Activated CD8-positive, alpha-beta T cell treated with anti-CD3 and anti-CD28 coated beads for 36 hours (primary cell): ENCODE results near the gene DYNC1LI1. TPM values are rescaled to one million over a fixed set of nuclear protein-coding genes. Genes with fewer than 3 reads are reported as not detected.

ENCODE experiments used
- ATAC-seq: fragments of 200-7000 bp; cut with Tn5 transposase; one replicate; pipeline ENCODE4 v1.10.0; 2021; ENCODE audit warnings: mild to moderate bottlenecking, moderate library complexity
- CTCF ChIA-PET: fragments of 350-600 bp; sonication (Branson Sonifier 250); formaldehyde crosslinking; loops from one replicate; lab custom pipeline; 2021; ENCODE audit warnings: antibody characterized with exemption; lab: Charles Lee
- POLR2A ChIA-PET: fragments of 350-600 bp; sonication (Branson Sonifier 250); formaldehyde crosslinking; loops from one replicate; lab custom pipeline; 2021; ENCODE audit warnings: antibody characterized with exemption; lab: Charles Lee
- DNase-seq: peaks from one replicate; pipeline ENCODE4 v3.0.0-alpha.2; 2020
- H3K27ac Mint-ChIP-seq: one replicate; pipeline ENCODE4 v1.8.0; 2021; ENCODE audit warnings: mild to moderate bottlenecking, mixed read lengths
- H3K27me3 Mint-ChIP-seq: one replicate; pipeline ENCODE4 v1.8.0; 2021; ENCODE audit warnings: mixed read lengths
- H3K36me3 Mint-ChIP-seq: one replicate; pipeline ENCODE4 v1.8.0; 2021; ENCODE audit warnings: low read depth, mixed read lengths
- H3K4me1 Mint-ChIP-seq: one replicate; pipeline ENCODE4 v1.8.0; 2021; ENCODE audit warnings: low read depth, mixed read lengths
- H3K4me3 Mint-ChIP-seq: one replicate; pipeline ENCODE4 v1.8.0; 2021; ENCODE audit warnings: mild to moderate bottlenecking, moderate library complexity, mixed read lengths
- H3K9me3 Mint-ChIP-seq: one replicate; pipeline ENCODE4 v1.8.0; 2021; ENCODE audit warnings: mixed read lengths
- intact Hi-C: fragments of 100-400 bp; cut with micrococcal nuclease; formaldehyde crosslinking; loops from one replicate; pipeline ENCODE4 v1.10.0; 2022
- total RNA-seq, 2 experiments: library from RNA; stranded (reverse); gene quantifications; one replicate each; pipeline ENCODE4 v1.2.3, GENCODE V29; 2021
- TF ChIP-seq, protein P1 (sequence below): fragments of 200-600 bp; IDR thresholded peaks from one replicate; pipeline ENCODE4 v1.8.0; 2022; ENCODE audit warnings: antibody characterized with exemption, mild to moderate bottlenecking

Gene DYNC1LI1
- total RNA-seq, 2 experiments from 2014 or later = 31.0 to 31.8 TPM

DNA sequence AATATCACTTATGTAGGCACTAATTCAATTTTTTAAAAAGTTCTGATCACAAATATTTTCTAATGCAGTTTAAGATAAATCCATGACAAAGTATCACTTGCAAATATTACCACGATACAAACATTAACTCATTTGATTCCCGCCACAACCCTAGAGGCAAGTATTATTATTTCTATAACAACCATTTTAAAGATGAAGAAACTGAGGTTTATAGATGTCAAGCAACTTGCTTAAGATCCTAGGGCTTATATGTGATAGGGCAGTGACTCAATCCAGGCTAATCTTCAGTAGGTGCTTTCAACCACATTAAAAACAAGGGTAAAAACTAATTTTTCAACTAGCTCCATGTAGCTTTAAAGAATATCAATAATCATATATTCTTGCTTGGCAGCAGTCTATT, 1.7 kb downstream of the DYNC1LI1 start:
- no peak for ATAC-seq
- ChIA-PET CTCF (interaction anchor here (0.7 to 1.4 kb wide), 3 partner anchors 8 to 478 kb away, joined by 3 to 4 read pairs (median 4); no protein-coding TSS in a partner anchor), POLR2A (interaction anchor here (1.4 to 1.8 kb wide), 2 partner anchors 9 to 17 kb away, joined by 3 to 9 read pairs; no protein-coding TSS in a partner anchor)
- TF ChIP-seq, protein P1, sequence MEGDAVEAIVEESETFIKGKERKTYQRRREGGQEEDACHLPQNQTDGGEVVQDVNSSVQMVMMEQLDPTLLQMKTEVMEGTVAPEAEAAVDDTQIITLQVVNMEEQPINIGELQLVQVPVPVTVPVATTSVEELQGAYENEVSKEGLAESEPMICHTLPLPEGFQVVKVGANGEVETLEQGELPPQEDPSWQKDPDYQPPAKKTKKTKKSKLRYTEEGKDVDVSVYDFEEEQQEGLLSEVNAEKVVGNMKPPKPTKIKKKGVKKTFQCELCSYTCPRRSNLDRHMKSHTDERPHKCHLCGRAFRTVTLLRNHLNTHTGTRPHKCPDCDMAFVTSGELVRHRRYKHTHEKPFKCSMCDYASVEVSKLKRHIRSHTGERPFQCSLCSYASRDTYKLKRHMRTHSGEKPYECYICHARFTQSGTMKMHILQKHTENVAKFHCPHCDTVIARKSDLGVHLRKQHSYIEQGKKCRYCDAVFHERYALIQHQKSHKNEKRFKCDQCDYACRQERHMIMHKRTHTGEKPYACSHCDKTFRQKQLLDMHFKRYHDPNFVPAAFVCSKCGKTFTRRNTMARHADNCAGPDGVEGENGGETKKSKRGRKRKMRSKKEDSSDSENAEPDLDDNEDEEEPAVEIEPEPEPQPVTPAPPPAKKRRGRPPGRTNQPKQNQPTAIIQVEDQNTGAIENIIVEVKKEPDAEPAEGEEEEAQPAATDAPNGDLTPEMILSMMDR = no peak
- Mint-ChIP-seq H3K9me3 (no peaks in the 10 kb centered on the region), H3K36me3 (peaks cover 10% of the 10 kb centered on the region), H3K27me3 (no peaks in the 10 kb centered on the region), H3K27ac (no peak overlapping the region), H3K4me3 (peak overlapping the region; percentile 93), H3K4me1 (peaks cover 34% of the 10 kb centered on the region)
- DNase-seq = no peak
- intact Hi-C loops = no loop called here

- ChIA-PET POLR2A (no interaction called here), CTCF (no interaction called here)
- no peak for DNase-seq
- Mint-ChIP-seq H3K36me3 (peaks cover 18% of the 10 kb centered on the region), H3K4me3 (no peak overlapping the region), H3K4me1 (peaks cover 34% of the 10 kb centered on the region), H3K27me3 (no peaks in the 10 kb centered on the region), H3K27ac (no peak overlapping the region), H3K9me3 (no peaks in the 10 kb centered on the region)
- ATAC-seq = no peak
- TF ChIP-seq, protein P1 = no peak
- intact Hi-C loops = no loop called here
Measured at GRCh38 chr3:32564195-32564594, 6.5 kb downstream of the DYNC1LI1 start.

- Mint-ChIP-seq H3K36me3 (peaks cover 18% of the 10 kb centered on the region), H3K4me3 (no peak overlapping the region), H3K27me3 (no peaks in the 10 kb centered on the region), H3K9me3 (no peaks in the 10 kb centered on the region), H3K27ac (no peak overlapping the region), H3K4me1 (peaks cover 24% of the 10 kb centered on the region)
- DNase-seq (no peak), ATAC-seq (no peak)
- TF ChIP-seq, protein P1 = no peak
- ChIA-PET POLR2A (no interaction called here), CTCF (no interaction called here)
- intact Hi-C loops = no loop called here
Measured at GRCh38 chr3:32562640-32563039, 8.0 kb downstream of the DYNC1LI1 start.

DNA sequence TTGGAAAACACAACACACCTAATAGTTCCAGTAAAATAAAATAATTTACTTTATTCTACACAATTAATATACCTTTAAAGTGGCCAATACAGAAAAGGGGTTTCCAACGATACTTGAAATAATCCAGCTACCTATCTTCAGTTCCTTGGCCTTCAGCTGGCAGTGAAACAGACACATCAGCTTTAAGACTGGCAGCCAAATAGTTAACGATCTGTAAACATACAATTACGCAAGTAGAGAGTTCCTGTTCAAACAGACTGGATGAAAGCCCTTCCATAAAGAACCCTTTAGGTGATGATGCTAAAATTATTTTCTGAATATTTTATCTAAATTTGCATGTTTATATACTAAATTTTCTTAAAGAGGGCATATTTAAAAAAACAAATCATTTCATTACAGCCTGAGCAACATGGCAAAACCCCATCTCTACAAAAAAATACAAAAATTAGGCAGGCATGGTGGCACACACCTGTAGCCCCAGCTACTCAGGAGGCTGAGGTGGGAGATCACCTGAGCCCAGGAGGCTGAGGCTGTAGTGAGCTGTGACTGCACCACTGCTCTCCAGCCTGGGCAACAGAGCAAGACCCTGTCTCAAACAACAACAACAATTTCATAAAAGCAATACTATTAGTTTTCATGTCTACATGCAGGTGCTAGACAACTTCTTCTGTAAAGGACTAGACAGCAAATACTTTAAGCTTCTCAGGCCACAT, 12.9 kb downstream of the DYNC1LI1 start:
- H3K36me3 Mint-ChIP-seq = peaks cover 6% of the 10 kb centered on the region
- DNase-seq (no peak), ATAC-seq (no peak)
- H3K27me3 Mint-ChIP-seq = no peaks in the 10 kb centered on the region
- H3K27ac Mint-ChIP-seq = no peak overlapping the region
- intact Hi-C loops = no loop called here
- peaks cover 28% of the 10 kb centered on the region for H3K4me1 Mint-ChIP-seq
- no peaks in the 10 kb centered on the region for H3K9me3 Mint-ChIP-seq
- POLR2A ChIA-PET = no interaction called here
- CTCF ChIA-PET = no interaction called here
- TF ChIP-seq, protein P1 = no peak
- no peak overlapping the region for H3K4me3 Mint-ChIP-seq

DNA sequence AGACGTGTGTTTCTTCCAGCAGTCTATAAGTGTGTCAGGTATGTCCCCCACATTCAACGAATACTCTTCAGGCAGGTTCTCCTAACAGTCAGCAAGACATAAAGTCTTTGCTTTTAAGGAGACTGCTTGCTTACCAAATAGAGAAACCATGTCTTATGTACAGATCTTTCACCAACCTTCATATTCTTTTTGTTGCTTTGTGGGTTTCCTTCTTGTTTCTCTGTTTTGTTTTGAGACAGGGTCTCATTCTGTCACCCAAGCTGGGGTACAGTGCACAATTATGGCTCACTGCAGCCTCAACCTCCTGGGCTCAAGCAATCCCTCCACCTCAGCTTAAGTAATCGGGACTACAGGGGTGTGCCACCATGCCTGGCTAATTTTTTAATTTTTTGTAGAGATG, 14.3 kb downstream of the DYNC1LI1 start:
- TF ChIP-seq, protein P1 = no peak
- Mint-ChIP-seq H3K9me3 (no peaks in the 10 kb centered on the region), H3K27me3 (no peaks in the 10 kb centered on the region), H3K36me3 (peaks cover 3% of the 10 kb centered on the region), H3K4me1 (peaks cover 34% of the 10 kb centered on the region), H3K4me3 (no peak overlapping the region), H3K27ac (no peak overlapping the region)
- POLR2A ChIA-PET = no interaction called here
- ATAC-seq (no peak), DNase-seq (no peak)
- CTCF ChIA-PET = interaction anchor here (1.0 kb wide), 1 partner anchor 12 kb away, joined by 3 read pairs; no protein-coding TSS in a partner anchor
- intact Hi-C loops = no loop called here
